GM12801 (cell line): ENCODE data around the gene FAM161B.

Source experiments
- TF ChIP-seq, protein P1 (sequence below): IDR thresholded peaks from one replicate; pipeline ENCODE4 v1.5.1; 2011; ENCODE audit warnings: control low read depth; ENCODE audit not compliant: insufficient read length; ENCODE audit errors: extremely low read depth

FAM161B gene

DNA sequence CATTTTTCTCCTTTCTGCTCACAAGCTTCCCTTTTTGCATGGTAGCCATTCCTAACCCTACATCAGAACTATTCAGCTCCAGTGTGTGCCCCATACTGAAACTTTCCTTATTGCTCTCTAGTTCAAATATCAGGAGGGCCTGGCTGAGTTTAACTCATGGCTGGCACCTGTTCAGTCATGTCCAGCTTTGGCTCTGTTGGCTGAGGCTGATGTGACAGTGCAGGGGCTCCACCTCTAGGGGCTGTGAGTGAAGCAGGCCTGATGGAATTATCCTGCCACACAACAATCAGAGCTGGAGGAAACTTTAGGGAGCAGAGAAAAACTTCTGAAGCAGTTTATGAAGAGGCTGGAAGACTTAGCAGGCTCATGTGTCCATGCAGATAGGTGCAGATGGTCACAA, 8.7 kb upstream of the FAM161B start:
- TF ChIP-seq, protein P1, sequence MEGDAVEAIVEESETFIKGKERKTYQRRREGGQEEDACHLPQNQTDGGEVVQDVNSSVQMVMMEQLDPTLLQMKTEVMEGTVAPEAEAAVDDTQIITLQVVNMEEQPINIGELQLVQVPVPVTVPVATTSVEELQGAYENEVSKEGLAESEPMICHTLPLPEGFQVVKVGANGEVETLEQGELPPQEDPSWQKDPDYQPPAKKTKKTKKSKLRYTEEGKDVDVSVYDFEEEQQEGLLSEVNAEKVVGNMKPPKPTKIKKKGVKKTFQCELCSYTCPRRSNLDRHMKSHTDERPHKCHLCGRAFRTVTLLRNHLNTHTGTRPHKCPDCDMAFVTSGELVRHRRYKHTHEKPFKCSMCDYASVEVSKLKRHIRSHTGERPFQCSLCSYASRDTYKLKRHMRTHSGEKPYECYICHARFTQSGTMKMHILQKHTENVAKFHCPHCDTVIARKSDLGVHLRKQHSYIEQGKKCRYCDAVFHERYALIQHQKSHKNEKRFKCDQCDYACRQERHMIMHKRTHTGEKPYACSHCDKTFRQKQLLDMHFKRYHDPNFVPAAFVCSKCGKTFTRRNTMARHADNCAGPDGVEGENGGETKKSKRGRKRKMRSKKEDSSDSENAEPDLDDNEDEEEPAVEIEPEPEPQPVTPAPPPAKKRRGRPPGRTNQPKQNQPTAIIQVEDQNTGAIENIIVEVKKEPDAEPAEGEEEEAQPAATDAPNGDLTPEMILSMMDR, result no peak

DNA sequence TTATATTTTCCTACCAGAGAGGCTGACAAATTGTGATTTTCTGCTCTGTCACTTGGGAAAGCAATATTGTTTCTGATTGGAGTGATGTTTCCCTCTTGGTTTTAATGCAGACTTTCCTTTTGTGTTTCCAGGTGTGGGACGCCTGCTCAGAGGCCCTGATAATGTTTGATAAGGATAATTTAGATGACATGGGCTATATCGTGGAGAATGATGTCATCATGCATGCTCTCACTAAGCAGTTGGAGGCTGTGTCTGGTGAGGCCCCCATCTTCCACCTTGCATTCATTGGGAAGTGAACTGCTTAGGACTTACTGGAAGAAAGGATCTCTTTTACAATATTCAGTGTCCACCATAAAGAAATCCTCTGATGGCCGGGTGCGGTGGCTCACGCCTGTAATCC, 5.8 kb upstream of the FAM161B start:
- TF ChIP-seq, protein P1, result no peak

GRCh38 chr14:73953731-73954130, 3.8 kb upstream of the FAM161B start:
- TF ChIP-seq, protein P1, result no peak

GRCh38 chr14:73945159-73945670, 4.7 kb downstream of the FAM161B start:
- TF ChIP-seq, protein P1, result no peak

DNA sequence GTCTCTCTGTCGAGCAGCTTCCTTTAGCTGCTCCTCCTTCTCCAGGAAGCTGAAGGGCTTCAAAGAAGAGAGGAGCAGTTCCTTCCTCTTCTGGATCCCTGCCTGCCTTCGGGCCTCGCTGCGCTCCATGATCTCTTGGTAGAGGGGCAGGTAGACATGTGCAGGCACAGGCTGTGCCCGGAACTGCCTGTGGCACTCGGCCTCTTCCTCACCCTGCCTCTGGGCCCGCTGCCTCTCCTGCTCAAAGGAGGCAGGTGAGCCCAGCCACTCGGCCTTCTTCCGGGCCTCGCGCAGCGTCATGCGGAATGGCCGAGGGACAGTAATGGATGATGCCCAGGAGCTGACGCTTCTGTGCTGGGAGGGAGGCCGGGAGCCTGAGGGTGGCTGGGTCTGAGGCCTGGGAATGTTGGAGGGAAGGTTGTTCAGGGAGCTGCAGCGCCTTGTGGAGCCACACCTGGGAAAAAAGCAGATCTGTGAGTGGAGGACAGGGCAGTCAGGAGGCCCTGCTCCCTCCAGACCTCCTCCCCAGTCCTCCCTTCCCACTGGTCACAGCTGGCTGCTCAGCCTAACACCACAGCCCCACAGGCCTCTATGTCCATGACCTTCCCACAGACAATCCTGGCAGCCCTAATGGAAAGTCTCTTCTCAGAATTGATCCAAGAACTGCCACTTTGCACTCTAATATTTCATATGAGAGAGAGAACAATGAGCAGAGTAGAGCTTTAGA, 5.3 kb downstream of the FAM161B start:
- TF ChIP-seq, protein P1, result no peak

GRCh38 chr14:73943083-73943482, 6.8 kb downstream of the FAM161B start:
- TF ChIP-seq, protein P1, result no peak

- TF ChIP-seq, protein P1, result no peak
Measured at GRCh38 chr14:73942180-73942579, 7.7 kb downstream of the FAM161B start.
